Endodermal cell (in vitro differentiated cells): ENCODE data around the gene WFDC2. TPM values are rescaled to one million over a fixed set of nuclear protein-coding genes. Genes with fewer than 3 reads are reported as not detected.
"Not testable (repeated sequence)": the region's sequence is repeated elsewhere in the genome, so short reads cannot be mapped to it uniquely, and the experiment has no call there.

Source experiments
- DNase-seq: peaks from one replicate; pipeline ENCODE4 v3.0.0-alpha.2; 2017
- H3K27ac ChIP-seq: 2 replicates; pipeline ENCODE4 v1.5.1; 2013; ENCODE audit warnings: mild to moderate bottlenecking, low read depth, low read length, moderate library complexity
- H3K27me3 ChIP-seq: 2 replicates; pipeline ENCODE4 v1.6.1; 2013; ENCODE audit warnings: mild to moderate bottlenecking, low read length, moderate library complexity; ENCODE audit not compliant: insufficient read depth, control insufficient read depth, poor library complexity, severe bottlenecking
- H3K36me3 ChIP-seq: 2 replicates; pipeline ENCODE4 v1.7.0; 2013; ENCODE audit warnings: mild to moderate bottlenecking, low read length, moderate library complexity; ENCODE audit not compliant: control insufficient read depth, insufficient read depth
- H3K4me1 ChIP-seq: one replicate; pipeline ENCODE4 v1.7.0; 2013; ENCODE audit warnings: low read length; ENCODE audit not compliant: control insufficient read depth, insufficient read depth
- H3K4me3 ChIP-seq: 2 replicates; pipeline ENCODE4 v1.5.1; 2013; ENCODE audit warnings: mild to moderate bottlenecking, low read length, moderate library complexity
- H3K9ac ChIP-seq: 2 replicates; pipeline ENCODE4 v1.6.1; 2013; ENCODE audit warnings: mild to moderate bottlenecking, low read length, moderate library complexity; ENCODE audit not compliant: poor library complexity, severe bottlenecking; ENCODE audit errors: extremely low read depth
- H3K9me3 ChIP-seq: 2 replicates; pipeline ENCODE4 v1.6.1; 2013; ENCODE audit warnings: mild to moderate bottlenecking, low read length, moderate library complexity; ENCODE audit not compliant: control insufficient read depth
- H3K27ac Mint-ChIP-seq: 2 replicates; pipeline ENCODE4 v1.8.0; 2020; ENCODE audit warnings: mixed read lengths
- H3K27me3 Mint-ChIP-seq: 2 replicates; pipeline ENCODE4 v1.8.0; 2021; ENCODE audit warnings: mild to moderate bottlenecking, mixed read lengths; ENCODE audit not compliant: insufficient read depth
- H3K36me3 Mint-ChIP-seq: 2 replicates; pipeline ENCODE4 v1.8.0; 2020; ENCODE audit warnings: low read depth, mixed read lengths
- H3K4me1 Mint-ChIP-seq: 2 replicates; pipeline ENCODE4 v1.8.0; 2020; ENCODE audit warnings: mixed read lengths
- H3K4me3 Mint-ChIP-seq: 2 replicates; pipeline ENCODE4 v1.8.0; 2020; ENCODE audit warnings: mild to moderate bottlenecking, moderate library complexity, mixed read lengths
- H3K9me3 Mint-ChIP-seq: 2 replicates; pipeline ENCODE4 v1.8.0; 2020; ENCODE audit warnings: mild to moderate bottlenecking, mixed read lengths
- CTCF ChIP-seq: fragments of 200-600 bp; sonication (generic); conservative IDR thresholded peaks from 2 replicates; pipeline ENCODE4 v1.5.0; 2021; ENCODE audit warnings: antibody characterized with exemption, mild to moderate bottlenecking
- WGBS, 2 experiments: methylation state at CpG; one replicate each; pipeline versions ENCODE4 v1.1.5 to v1.1.7; 2013; ENCODE audit warnings: missing lambda C conversion rate in 2 of 2, mixed read lengths in 1 of 2; ENCODE audit not compliant: insufficient coverage in 1 of 2, insufficient read length in 1 of 2; 5-methylcytosine and 5-hydroxymethylcytosine counted together
- total RNA-seq, 2 donors: library from RNA; stranded (reverse); fragmentation: NEBNext Ultra II Directional in 1 of 2; extraction: Animal tissue kit (Norgen Biotek cat#: 25700) in 1 of 2; gene quantifications; 2 replicates in 1 of 2; 3 replicates in 1 of 2; pipeline ENCODE4 v1.2.1, GENCODE V29; 2021

WFDC2 gene
- total RNA-seq, 2 donors from 2014 or later, result 304 to 580 TPM

- H3K9me3 Mint-ChIP-seq, result peaks cover 11% of the 10 kb centered on the region
- DNase-seq, result peak; percentile 71
- H3K9ac ChIP-seq, result peak overlapping the region; percentile 72
Observed at GRCh38 chr20:45470937-45471336, 1.4 kb downstream of the WFDC2 start.

GRCh38 chr20:45472286-45472685, 2.7 kb downstream of the WFDC2 start:
- not testable (repeated sequence) for H3K27ac ChIP-seq, H3K27me3 Mint-ChIP-seq, H3K4me1 ChIP-seq, H3K4me3 ChIP-seq, H3K9ac ChIP-seq, H3K27ac Mint-ChIP-seq, DNase-seq, H3K4me3 Mint-ChIP-seq, H3K36me3 Mint-ChIP-seq, H3K36me3 ChIP-seq
- whole genome bisulfite sequencing, 2 experiments, result 91 to 100% methylated on average over 1 to 2 of the region's 3 CpGs
- Histone ChIP-seq H3K27me3 (peaks cover 16% of the 10 kb centered on the region), H3K9me3 (peaks cover 18% of the 10 kb centered on the region)
- H3K9me3 Mint-ChIP-seq, result peaks cover 11% of the 10 kb centered on the region
- peaks cover 32% of the 10 kb centered on the region for H3K4me1 Mint-ChIP-seq

More at GRCh38 chr20:45470937-45471336, 1.4 kb downstream of the WFDC2 start:
- peaks cover 10% of the 10 kb centered on the region for H3K36me3 ChIP-seq
- TF ChIP-seq CTCF, result peak; percentile 53
- H3K27ac ChIP-seq, result peak overlapping the region; percentile 9
- peak overlapping the region; percentile 84 for H3K4me3 ChIP-seq
- Mint-ChIP-seq H3K4me3 (peak overlapping the region; percentile 83), H3K27me3 (peaks cover 3% of the 10 kb centered on the region), H3K36me3 (no peaks in the 10 kb centered on the region), H3K27ac (peak overlapping the region; percentile 76), H3K4me1 (peaks cover 39% of the 10 kb centered on the region)
- peaks cover 16% of the 10 kb centered on the region for H3K9me3 ChIP-seq
- peaks cover 7% of the 10 kb centered on the region for H3K4me1 ChIP-seq
- WGBS, 2 experiments, result 39 to 54% methylated on average over 9 to 10 of the region's 10 CpGs
- H3K27me3 ChIP-seq, result peaks cover 25% of the 10 kb centered on the region

- H3K4me3 Mint-ChIP-seq, H3K4me1 Mint-ChIP-seq, H3K27ac Mint-ChIP-seq, H3K27ac ChIP-seq, H3K9me3 Mint-ChIP-seq, H3K27me3 Mint-ChIP-seq, H3K27me3 ChIP-seq, H3K4me1 ChIP-seq, H3K4me3 ChIP-seq, H3K9ac ChIP-seq, DNase-seq: not testable (repeated sequence)
- H3K36me3 ChIP-seq, result peaks cover 18% of the 10 kb centered on the region
- peaks cover 18% of the 10 kb centered on the region for H3K9me3 ChIP-seq
- H3K36me3 Mint-ChIP-seq, result peaks cover 40% of the 10 kb centered on the region
- WGBS, 2 experiments, result 93 to 95% methylated on average over 5 to 7 of the region's 7 CpGs
Observed at GRCh38 chr20:45477530-45478148, 8.1 kb downstream of the WFDC2 start.

GRCh38 chr20:45479822-45480221, 10.3 kb downstream of the WFDC2 start:
- Histone ChIP-seq H3K27me3 (no peaks in the 10 kb centered on the region), H3K9me3 (peaks cover 13% of the 10 kb centered on the region), H3K9ac (no peak overlapping the region), H3K4me1 (no peaks in the 10 kb centered on the region), H3K4me3 (no peak overlapping the region), H3K27ac (no peak overlapping the region), H3K36me3 (peaks cover 18% of the 10 kb centered on the region)
- H3K36me3 Mint-ChIP-seq, result peaks cover 42% of the 10 kb centered on the region
- no peak for TF ChIP-seq CTCF
- no peaks in the 10 kb centered on the region for H3K27me3 Mint-ChIP-seq
- DNase-seq, result no peak
- H3K4me3 Mint-ChIP-seq, result no peak overlapping the region
- H3K4me1 Mint-ChIP-seq, result peaks cover 10% of the 10 kb centered on the region
- whole genome bisulfite sequencing, 2 experiments, result 98 to 100% methylated on average over 2 to 7 of the region's 7 CpGs
- H3K27ac Mint-ChIP-seq, result no peak overlapping the region
- peaks cover 4% of the 10 kb centered on the region for H3K9me3 Mint-ChIP-seq
